ENCODE measurements around the gene GSK3A.
A peak's percentile ranks its signal among the peaks of the same experiment; 100 is the strongest.

GSK3A gene

GRCh38 chr19:42201489-42202289 lies 40.7 kb downstream of the GSK3A start:
- no peak for DNase-seq (ENCODE audit: low read depth in 1 of 2, low spot score in 1 of 2)

GRCh38 chr19:42200116-42200715 lies 42.2 kb downstream of the GSK3A start:
- DNase-seq (ENCODE audit: low read depth in 1 of 2, low spot score in 1 of 2): no peak

DNA sequence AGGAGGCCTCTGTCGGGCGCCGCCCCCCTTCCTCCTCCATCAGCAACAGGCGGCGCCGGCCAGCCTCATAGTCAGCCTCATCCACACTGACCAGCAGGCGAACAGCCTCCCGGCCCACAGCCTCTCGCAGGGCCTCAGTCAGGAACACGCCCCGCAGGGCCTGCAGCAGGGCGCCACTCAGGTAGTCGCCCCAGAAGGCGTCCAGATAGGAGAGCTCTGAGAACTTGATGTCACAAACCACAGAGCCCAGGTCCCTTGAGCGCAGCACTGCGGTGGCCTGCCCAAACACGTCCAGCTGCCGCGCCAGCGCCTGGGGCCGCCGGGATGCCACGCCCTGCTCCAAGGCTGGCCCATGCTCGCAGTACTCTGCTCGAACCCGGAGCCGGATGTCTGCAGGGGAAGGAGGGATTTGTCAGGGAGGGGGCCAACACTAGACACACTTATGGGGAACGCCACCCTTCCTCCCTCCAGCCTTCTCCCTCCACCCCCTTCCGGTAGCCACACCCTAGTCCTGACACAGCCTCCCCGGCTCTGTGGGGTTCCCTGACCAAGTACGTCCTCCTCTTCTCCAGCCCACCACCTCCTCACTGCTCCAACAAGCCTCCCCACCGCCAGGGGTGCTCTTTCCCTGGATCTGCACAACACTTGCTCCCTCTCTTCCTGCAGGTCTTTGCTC lies 42.8 kb downstream of the GSK3A start:
- no peak for DNase-seq (ENCODE audit: low read depth in 1 of 2, low spot score in 1 of 2)

DNA sequence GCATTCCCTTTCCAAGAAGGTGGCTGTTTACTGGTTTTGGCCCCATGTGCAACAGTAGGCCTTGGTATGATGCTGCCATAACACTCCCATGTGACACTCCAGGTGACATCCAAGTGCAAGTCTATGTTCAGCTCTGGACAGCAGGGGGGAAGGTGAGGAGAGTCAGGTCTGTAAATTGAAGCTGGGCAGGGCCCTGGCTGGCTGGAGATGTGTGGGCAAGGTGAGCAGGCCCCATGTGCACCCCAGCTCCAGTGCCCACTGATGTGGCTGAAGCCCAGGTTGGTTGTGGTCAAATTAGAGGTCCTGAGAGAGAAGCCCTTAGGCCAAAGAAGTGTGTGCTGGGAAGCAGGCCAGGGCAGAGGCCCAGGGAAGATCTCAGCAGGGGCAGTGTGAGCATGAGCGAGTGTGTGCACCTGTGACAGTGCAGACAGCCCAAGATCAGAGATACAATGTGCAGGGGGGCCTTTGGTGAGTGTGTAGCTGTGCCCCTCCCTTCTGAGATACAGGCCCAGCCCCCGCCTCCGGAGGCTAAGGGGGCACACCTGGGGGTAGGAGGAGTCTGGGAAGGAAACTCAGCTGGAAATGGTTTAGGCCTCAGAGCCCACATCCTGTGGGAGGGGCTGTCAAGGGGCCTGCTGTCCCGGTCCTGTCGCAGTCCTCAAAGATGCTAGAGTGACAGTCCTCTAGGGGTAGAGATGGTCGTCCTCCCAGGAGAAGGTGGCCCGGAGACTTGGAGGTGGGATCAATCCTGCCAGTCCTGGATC lies 43.5 kb downstream of the GSK3A start:
- peak; percentile 46 to 53 for DNase-seq (ENCODE audit: low read depth in 1 of 2, low spot score in 1 of 2)

DNA sequence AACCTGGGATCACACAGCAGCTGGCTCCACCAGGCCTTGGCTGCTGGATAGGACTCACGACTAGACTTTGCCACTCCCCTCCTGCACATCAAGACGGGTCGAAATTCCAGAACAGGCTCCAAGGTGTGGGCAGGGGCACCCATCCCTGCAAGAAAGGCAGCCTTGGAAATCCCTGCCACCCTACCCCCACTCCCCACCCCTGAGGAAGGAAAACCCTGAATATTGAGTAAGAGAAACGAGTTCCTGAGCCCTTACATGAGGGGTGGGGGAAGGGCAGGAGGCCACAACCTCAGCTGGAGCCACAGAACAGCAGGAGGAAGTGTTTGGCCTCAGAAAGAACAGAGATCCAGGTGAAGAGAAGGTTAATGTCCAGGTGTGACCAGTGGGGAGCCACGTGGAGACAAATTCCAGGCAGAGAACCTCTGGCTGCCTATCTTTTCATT lies 45.0 kb downstream of the GSK3A start:
- no peak for DNase-seq (ENCODE audit: low read depth in 1 of 2, low spot score in 1 of 2)

GRCh38 chr19:42196011-42197001 lies 46.1 kb downstream of the GSK3A start:
- no peak for DNase-seq (ENCODE audit: low read depth in 1 of 2, low spot score in 1 of 2)

DNA sequence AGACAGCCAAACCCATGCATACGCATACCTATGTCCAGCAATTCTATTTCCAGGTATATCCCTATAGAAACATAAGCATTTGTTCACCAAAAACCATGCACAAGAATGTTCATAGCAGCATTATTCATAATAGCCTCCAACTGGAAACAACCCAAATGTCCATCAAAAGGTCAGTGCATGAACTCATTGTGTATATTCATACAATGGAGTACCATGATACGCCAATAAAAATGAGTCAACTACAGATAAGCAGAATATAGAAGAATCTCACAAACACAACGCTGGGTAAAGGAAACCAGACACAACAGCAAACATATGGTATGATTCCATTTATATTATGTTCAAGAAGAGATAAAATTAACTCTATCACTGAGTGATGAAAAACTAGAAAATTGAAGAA lies 48.7 kb downstream of the GSK3A start:
- no peak for DNase-seq (ENCODE audit: low read depth in 1 of 2, low spot score in 1 of 2)

- DNase-seq (ENCODE audit: low read depth in 1 of 2, low spot score in 1 of 2): no peak
These were observed 49.1 kb downstream of the GSK3A start for GRCh38 chr19:42193294-42193693.

DNA sequence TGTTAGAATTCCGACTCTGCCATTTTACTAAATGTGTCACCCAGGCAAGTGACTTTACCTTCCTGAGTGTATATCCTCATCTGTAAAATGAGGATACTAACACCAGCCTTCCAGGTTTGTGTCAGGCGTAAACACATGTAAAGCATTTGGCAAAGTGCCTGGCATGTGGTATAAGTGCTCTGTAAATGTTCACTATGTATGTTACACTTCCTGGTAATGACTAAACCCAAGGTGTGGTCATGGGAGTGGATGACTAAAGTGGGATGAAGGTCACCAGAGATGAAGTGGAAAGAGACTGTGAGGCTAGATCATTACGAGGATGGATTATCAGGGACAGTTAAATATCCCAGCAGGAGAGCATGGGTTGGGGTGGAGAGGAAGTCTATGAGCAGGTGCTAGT lies 50.5 kb downstream of the GSK3A start:
- DNase-seq (ENCODE audit: low read depth in 1 of 2, low spot score in 1 of 2): no peak

DNA sequence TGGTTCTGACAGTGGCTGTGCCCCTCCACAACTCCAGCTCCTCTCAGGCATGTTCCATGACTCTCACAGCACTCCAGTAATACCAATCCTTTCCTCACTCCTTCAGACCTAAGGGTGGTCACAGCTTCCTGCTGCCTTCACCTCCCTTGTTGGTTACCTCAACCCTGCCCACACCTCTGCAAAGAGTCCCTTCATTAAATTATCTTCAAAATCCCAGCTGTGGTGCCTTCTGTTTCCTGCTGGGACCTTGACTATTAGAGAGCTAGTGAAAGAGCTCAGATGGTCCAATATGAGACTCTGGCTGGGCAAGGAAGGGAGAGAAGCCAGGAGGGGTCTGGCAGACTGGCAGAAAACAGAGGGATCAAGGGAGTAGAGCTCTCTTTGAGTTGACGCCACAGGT lies 51.1 kb downstream of the GSK3A start:
- no peak for DNase-seq (ENCODE audit: low read depth in 1 of 2, low spot score in 1 of 2)

DNA sequence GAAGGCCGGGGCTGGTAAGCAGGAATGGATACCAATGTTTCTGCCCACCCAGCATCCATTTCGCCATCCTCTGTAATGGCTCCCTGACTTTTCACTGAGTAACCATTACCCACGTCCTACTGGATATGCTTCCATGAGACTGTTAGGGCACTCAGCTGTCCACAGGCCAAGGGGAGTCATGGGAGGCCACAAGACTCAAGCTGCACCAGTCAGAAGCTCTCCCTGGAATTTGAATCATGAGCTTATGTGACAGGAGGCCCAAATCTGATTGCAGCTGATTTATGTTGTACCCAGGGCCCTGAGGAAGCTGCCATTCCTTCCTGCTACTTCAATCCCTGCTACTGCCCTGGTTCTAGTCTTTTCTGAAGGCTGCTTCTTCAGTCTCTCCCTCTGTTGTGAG lies 53.3 kb downstream of the GSK3A start:
- no peak for DNase-seq (ENCODE audit: low read depth in 1 of 2, low spot score in 1 of 2)

DNA sequence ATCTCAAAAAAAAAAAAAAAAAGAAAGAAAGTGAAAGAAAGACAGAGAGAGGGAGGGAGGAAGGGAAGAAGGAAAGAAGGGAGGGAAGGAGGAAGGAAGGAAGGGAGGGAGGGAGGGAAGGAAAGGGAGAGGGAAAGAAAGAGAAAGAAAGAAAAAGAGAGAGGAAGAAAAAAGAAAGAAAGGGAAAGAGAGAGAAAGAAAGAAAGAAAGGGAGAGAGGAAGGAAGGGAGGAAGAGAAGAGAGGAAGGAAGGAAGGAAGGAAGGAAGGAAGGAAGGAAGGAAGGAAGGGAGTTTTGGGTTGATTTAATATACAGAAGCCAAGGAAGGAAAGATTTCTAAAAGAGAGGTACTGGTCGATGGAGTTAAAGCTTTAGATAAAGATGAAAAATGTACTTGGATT lies 53.7 kb downstream of the GSK3A start:
- DNase-seq (ENCODE audit: low read depth in 1 of 2, low spot score in 1 of 2): no peak

DNA sequence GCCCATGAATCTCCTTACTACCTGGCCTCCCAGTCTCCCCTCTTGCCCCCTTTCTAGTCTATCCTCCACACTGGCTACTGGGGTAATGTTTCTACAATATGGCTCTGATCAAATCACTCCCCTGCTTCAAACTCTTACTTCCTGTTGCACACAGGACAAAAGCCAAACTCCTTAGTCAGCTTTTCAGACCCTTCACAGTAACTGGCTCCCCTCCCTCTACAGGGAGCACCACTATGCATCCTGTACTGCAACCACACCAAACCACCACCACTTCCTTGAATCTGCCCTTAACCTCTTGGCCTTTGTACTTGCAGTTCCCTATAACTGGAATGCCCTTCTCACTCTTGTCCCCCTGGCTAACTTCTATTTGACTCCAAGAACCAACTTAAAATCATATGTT lies 57.1 kb downstream of the GSK3A start:
- no peak for DNase-seq (ENCODE audit: low read depth in 1 of 2, low spot score in 1 of 2)

- peak; percentile 51 to 53 for DNase-seq (ENCODE audit: low read depth in 1 of 2, low spot score in 1 of 2)
These were observed 58.0 kb downstream of the GSK3A start for GRCh38 chr19:42184401-42184861.
